Measurements from ENCODE around the gene THG1L.

DNA sequence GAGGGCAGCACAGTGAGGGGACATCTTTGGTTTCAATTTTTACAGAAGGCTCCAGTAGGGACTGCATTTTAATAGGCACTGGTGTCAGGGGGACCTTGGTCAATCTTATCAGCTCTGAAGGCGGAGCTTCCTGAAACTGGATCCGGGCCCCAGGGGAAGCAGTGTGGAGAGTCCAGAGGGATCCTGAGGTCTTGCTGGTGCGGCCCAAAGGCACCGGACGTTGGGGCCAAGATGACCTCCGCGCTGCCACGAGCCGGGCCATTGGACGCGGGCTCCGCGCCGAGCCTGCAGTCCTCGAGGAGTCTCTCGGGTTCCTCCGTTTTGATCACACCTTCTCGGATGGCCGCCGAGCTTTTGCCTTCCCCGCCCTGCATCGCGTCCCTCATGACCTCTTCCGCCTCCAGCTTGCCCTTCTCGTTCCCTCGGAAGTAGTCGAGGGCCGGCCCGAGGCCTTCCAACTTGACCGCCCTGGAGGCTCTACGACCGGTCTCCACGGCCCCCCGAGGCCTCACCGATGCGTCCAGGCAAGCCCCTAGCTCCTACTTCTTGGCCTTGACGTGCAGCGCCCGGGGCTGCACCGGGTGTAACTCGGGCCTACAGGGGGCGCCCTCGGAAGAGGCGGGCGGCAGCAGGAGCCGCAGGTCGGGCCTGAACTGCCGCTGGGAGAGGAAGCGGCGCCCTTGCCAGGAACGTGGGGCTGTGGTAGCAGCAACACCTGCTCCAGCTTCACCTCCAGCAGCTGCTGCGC, 41.1 kb upstream of the THG1L start:
- TF ChIP-seq, protein P1, sequence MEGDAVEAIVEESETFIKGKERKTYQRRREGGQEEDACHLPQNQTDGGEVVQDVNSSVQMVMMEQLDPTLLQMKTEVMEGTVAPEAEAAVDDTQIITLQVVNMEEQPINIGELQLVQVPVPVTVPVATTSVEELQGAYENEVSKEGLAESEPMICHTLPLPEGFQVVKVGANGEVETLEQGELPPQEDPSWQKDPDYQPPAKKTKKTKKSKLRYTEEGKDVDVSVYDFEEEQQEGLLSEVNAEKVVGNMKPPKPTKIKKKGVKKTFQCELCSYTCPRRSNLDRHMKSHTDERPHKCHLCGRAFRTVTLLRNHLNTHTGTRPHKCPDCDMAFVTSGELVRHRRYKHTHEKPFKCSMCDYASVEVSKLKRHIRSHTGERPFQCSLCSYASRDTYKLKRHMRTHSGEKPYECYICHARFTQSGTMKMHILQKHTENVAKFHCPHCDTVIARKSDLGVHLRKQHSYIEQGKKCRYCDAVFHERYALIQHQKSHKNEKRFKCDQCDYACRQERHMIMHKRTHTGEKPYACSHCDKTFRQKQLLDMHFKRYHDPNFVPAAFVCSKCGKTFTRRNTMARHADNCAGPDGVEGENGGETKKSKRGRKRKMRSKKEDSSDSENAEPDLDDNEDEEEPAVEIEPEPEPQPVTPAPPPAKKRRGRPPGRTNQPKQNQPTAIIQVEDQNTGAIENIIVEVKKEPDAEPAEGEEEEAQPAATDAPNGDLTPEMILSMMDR (conservative IDR thresholded peaks at IDR 0.05 in 1 of 2, IDR thresholded peaks at IDR 0.05 in 1 of 2; ENCODE audit: low read depth in 1 of 2, low read length in 2 of 2): no peak
- no peak for TF ChIP-seq EZH2 (IDR thresholded peaks at IDR 0.05; ENCODE audit: low read length, missing control alignments)

Measured in fibroblast of lung (primary cell).